ENCODE results near the gene TRAF5.

DNA sequence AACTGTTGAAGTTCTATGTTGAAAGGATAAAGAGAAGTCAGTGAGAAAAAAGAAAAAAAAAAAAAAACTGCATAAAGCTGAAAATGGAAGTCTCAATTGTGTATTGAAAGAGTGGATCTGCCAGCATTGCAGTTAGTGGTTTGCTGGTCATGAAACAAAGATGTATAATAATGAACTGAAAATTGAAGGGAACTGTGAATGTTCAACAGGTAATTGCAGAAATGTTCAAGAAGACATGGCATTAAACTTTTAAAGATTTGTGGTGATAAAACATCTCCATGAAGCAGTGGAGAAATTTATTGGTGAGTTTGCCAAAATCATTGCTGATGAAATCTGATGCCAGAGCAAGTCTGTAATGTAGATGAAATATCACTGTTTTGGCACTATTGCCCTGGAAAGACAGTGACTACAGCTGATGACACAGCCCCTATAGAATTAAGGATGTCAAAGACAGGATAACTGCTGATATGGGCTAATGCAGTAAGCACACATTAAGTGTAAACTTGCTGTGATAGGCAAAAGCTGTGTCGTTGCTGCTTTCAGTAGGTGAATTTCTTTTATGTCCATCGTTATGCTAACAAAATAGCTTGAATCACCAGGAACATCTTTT lies 94.3 kb downstream of the TRAF5 start:
- TF ChIP-seq, protein P1, sequence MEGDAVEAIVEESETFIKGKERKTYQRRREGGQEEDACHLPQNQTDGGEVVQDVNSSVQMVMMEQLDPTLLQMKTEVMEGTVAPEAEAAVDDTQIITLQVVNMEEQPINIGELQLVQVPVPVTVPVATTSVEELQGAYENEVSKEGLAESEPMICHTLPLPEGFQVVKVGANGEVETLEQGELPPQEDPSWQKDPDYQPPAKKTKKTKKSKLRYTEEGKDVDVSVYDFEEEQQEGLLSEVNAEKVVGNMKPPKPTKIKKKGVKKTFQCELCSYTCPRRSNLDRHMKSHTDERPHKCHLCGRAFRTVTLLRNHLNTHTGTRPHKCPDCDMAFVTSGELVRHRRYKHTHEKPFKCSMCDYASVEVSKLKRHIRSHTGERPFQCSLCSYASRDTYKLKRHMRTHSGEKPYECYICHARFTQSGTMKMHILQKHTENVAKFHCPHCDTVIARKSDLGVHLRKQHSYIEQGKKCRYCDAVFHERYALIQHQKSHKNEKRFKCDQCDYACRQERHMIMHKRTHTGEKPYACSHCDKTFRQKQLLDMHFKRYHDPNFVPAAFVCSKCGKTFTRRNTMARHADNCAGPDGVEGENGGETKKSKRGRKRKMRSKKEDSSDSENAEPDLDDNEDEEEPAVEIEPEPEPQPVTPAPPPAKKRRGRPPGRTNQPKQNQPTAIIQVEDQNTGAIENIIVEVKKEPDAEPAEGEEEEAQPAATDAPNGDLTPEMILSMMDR (conservative IDR thresholded peaks at IDR 0.05 in 1 of 2, IDR thresholded peaks at IDR 0.05 in 1 of 2; ENCODE audit: extremely low read depth in 1 of 2, insufficient read depth in 1 of 2, low read depth in 1 of 2, low read length in 2 of 2), result no peak
- TF ChIP-seq EZH2 (IDR thresholded peaks at IDR 0.05; ENCODE audit: borderline replicate concordance, low read length), result no peak
